AG09319 (cell line): ENCODE measurements around the gene SLC15A5.
A peak's percentile ranks its signal among the peaks of the same experiment; 100 is the strongest.

Experiments used
- DNase-seq: peaks from one replicate; pipeline ENCODE4 v3.0.0-alpha.2; 2010; ENCODE audit warnings: low read depth; ENCODE audit errors: extremely low read depth
- TF ChIP-seq, protein P1 (sequence below): IDR thresholded peaks from 2 replicates; pipeline ENCODE4 v1.5.1; 2011; ENCODE audit warnings: low read depth, mild to moderate bottlenecking, inconsistent platforms, low read length, moderate library complexity

Gene SLC15A5

DNA sequence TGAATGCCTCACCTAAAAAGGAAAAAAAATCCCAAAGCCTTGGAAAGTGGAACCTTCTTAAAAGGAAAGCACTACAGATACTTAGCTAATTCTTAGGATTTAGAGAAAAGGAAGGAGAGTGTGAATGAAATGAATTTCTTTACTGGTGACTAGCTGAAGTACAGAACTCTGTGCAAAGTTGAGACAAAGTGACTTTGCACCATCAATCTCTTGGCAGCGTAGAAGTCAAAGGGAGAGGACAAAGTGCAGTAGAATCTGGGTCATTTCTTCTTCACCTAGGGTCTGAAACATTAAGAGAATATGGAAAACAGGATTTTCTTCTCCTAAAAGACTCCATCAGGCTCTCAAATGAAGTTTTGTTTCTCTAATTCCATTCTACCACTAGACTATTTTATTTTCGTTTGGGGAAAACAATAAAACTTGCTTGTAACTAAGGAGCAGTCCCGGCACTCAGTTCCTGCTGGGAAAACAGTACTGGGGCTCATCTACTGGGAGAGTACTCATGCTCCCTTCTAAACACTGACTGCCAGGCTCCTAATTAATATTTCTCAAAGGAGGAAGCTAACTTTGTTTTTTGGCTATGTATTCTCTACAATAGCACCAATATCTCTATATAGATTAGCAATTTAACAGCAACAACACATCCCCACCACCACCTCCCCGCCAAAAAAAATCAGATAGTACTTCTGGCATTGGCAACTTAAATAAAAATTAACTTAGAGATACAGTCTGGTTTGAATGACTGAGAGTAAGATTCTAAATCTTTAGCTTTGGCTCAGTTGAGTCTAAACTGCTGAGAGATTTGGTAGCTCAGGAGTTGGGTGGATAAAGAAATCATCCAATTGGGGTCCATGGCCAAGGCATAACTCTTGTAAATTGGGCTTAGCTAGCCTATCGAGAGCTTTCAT lies 110.7 kb downstream of the SLC15A5 start:
- DNase-seq = no peak
- TF ChIP-seq, protein P1, sequence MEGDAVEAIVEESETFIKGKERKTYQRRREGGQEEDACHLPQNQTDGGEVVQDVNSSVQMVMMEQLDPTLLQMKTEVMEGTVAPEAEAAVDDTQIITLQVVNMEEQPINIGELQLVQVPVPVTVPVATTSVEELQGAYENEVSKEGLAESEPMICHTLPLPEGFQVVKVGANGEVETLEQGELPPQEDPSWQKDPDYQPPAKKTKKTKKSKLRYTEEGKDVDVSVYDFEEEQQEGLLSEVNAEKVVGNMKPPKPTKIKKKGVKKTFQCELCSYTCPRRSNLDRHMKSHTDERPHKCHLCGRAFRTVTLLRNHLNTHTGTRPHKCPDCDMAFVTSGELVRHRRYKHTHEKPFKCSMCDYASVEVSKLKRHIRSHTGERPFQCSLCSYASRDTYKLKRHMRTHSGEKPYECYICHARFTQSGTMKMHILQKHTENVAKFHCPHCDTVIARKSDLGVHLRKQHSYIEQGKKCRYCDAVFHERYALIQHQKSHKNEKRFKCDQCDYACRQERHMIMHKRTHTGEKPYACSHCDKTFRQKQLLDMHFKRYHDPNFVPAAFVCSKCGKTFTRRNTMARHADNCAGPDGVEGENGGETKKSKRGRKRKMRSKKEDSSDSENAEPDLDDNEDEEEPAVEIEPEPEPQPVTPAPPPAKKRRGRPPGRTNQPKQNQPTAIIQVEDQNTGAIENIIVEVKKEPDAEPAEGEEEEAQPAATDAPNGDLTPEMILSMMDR = no peak

GRCh38 chr12:16165506-16165905 lies 112.0 kb downstream of the SLC15A5 start:
- TF ChIP-seq, protein P1 = peak; percentile 52
- DNase-seq = peak; percentile 16

GRCh38 chr12:16163901-16164300 lies 113.6 kb downstream of the SLC15A5 start:
- DNase-seq = no peak

DNA sequence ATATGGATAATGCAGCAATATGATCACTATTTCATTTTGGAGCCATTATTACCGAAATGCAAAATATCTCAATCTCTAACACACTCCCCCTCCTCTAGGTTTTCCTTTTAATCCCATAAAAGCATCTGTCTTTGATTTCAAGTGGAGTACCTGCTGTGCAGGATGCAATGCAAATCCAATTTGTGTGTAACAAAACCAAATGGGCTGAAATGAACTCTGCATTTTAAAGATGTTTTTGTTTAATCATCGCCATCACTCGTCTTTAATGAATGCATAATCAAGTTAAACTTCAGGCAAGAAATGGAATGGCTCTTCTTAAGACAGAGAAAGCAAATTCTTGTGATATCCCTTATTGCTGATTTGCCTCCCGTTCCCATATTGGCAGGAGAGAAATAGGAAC lies 114.3 kb downstream of the SLC15A5 start:
- TF ChIP-seq, protein P1 = no peak
- no peak for DNase-seq

More at GRCh38 chr12:16163901-16164300, 113.6 kb downstream of the SLC15A5 start:
- TF ChIP-seq, protein P1 = no peak

DNA sequence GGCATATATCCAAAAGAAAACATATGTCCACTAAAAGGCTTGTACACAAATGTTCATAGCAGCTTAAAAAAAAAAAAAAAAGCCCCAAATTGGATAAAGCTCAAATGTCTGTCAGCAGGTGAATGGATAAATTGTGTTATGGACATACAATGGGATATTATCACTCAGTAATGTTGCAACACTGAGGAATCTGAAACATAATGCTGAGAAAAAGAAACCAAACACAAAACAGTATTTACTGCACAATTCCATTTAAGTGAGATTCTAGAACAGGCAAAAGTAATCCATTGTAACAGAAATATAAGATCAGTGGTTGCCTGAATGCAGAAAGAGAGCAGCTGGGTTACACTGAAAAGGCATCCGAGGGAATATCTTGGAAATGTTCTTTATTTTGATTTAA lies 117.9 kb downstream of the SLC15A5 start:
- TF ChIP-seq, protein P1 = no peak
- no peak for DNase-seq

- no peak for DNase-seq
- TF ChIP-seq, protein P1 = no peak
Observed at GRCh38 chr12:16158050-16158449, 119.4 kb downstream of the SLC15A5 start.

- TF ChIP-seq, protein P1 = no peak
- DNase-seq = no peak
Observed at GRCh38 chr12:16155938-16156337, 121.5 kb downstream of the SLC15A5 start.
